HEK293 (cell line): Measurements from ENCODE around the gene SLCO4A1.

ENCODE experiments used
- GLIS1 ChIP-seq: fragments of 450-650 bp; formaldehyde crosslinking; IDR thresholded peaks from 2 replicates; pipeline ENCODE4 v1.5.1; 2016; ENCODE audit warnings: missing biosample characterization, missing genetic modification characterization
- GLIS2 ChIP-seq: fragments of 450-650 bp; formaldehyde crosslinking; IDR thresholded peaks from 2 replicates; pipeline ENCODE4 v1.5.1; 2016; ENCODE audit warnings: missing biosample characterization, missing genetic modification characterization
- HOXA7 ChIP-seq: sonication (generic); formaldehyde crosslinking; IDR thresholded peaks from 2 replicates; pipeline ENCODE4 v1.8.1; 2022; ENCODE audit warnings: missing genetic modification reagents, borderline replicate concordance
- PRDM1 ChIP-seq: fragments of 450-650 bp; formaldehyde crosslinking; IDR thresholded peaks from 2 replicates; pipeline ENCODE4; 2016; ENCODE audit warnings: missing biosample characterization, missing genetic modification characterization
- SALL2 ChIP-seq: fragments of 450-650 bp; formaldehyde crosslinking; IDR thresholded peaks from 2 replicates; pipeline ENCODE4 v1.5.0; 2017; ENCODE audit warnings: missing biosample characterization, mild to moderate bottlenecking, missing genetic modification characterization, borderline replicate concordance
- SCRT1 ChIP-seq: fragments of 450-650 bp; formaldehyde crosslinking; IDR thresholded peaks from 2 replicates; pipeline ENCODE4 v1.5.1; 2016; ENCODE audit warnings: missing biosample characterization, missing genetic modification characterization, borderline replicate concordance
- SCRT2 ChIP-seq: fragments of 450-650 bp; formaldehyde crosslinking; IDR thresholded peaks from 2 replicates; pipeline ENCODE4 v1.5.1; 2016; ENCODE audit warnings: missing biosample characterization, missing genetic modification characterization
- SP2 ChIP-seq: fragments of 450-650 bp; formaldehyde crosslinking; IDR thresholded peaks from 2 replicates; pipeline ENCODE4 v1.5.1; 2016; ENCODE audit warnings: missing biosample characterization, missing genetic modification characterization
- TRIM28 ChIP-seq: IDR thresholded peaks from 2 replicates; pipeline ENCODE4 v1.6.1; 2011; ENCODE audit warnings: low read length, control low read depth, borderline replicate concordance
- ZBTB1 ChIP-seq: fragments of 450-650 bp; formaldehyde crosslinking; IDR thresholded peaks from 2 replicates; pipeline ENCODE4 v1.5.1; 2016; ENCODE audit warnings: missing biosample characterization, missing genetic modification characterization
- ZFP69B ChIP-seq: fragments of 450-650 bp; formaldehyde crosslinking; IDR thresholded peaks from 2 replicates; pipeline ENCODE4 v1.5.1; 2016; ENCODE audit warnings: missing biosample characterization, missing genetic modification characterization
- ZIC2 ChIP-seq: fragments of 450-650 bp; formaldehyde crosslinking; IDR thresholded peaks from 2 replicates; pipeline ENCODE4 v1.5.1; 2016; ENCODE audit warnings: missing biosample characterization, missing genetic modification characterization
- ZNF132 ChIP-seq: fragments of 450-650 bp; formaldehyde crosslinking; IDR thresholded peaks from 2 replicates; pipeline ENCODE4 v1.5.1; 2017; ENCODE audit warnings: missing biosample characterization, missing genetic modification characterization, borderline replicate concordance
- ZNF138 ChIP-seq: fragments of 450-650 bp; formaldehyde crosslinking; IDR thresholded peaks from 2 replicates; pipeline ENCODE4 v1.5.1; 2016; ENCODE audit warnings: missing biosample characterization, missing genetic modification characterization, borderline replicate concordance
- ZNF169 ChIP-seq: fragments of 450-650 bp; formaldehyde crosslinking; IDR thresholded peaks from 2 replicates; pipeline ENCODE4 v1.5.1; 2016; ENCODE audit warnings: missing biosample characterization, missing genetic modification characterization
- ZNF24 ChIP-seq: fragments of 450-650 bp; formaldehyde crosslinking; IDR thresholded peaks from 2 replicates; pipeline ENCODE4 v1.5.1; 2016; ENCODE audit warnings: missing biosample characterization, missing genetic modification characterization
- ZNF302 ChIP-seq: fragments of 450-650 bp; formaldehyde crosslinking; IDR thresholded peaks from 2 replicates; pipeline ENCODE4 v1.5.1; 2016; ENCODE audit warnings: missing biosample characterization, missing genetic modification characterization, low read depth
- ZNF48 ChIP-seq: fragments of 450-650 bp; formaldehyde crosslinking; IDR thresholded peaks from 2 replicates; pipeline ENCODE4 v1.5.1; 2016; ENCODE audit warnings: missing biosample characterization, missing genetic modification characterization
- ZNF610 ChIP-seq: fragments of 450-650 bp; formaldehyde crosslinking; IDR thresholded peaks from 2 replicates; pipeline ENCODE4 v1.5.1; 2016; ENCODE audit warnings: missing biosample characterization, missing genetic modification characterization, borderline replicate concordance
- ZNF654 ChIP-seq: fragments of 450-650 bp; formaldehyde crosslinking; IDR thresholded peaks from 2 replicates; pipeline ENCODE4 v1.5.1; 2016; ENCODE audit warnings: low read depth, missing biosample characterization, missing genetic modification characterization
- ZNF707 ChIP-seq: fragments of 450-650 bp; formaldehyde crosslinking; IDR thresholded peaks from 2 replicates; pipeline ENCODE4 v1.5.1; 2016; ENCODE audit warnings: missing biosample characterization, missing genetic modification characterization
- TF ChIP-seq, protein P1 (sequence below): fragments of 450-650 bp; formaldehyde crosslinking; IDR thresholded peaks from 2 replicates; pipeline ENCODE4 v1.5.1; 2016; ENCODE audit warnings: missing biosample characterization, missing genetic modification characterization
- TF ChIP-seq, protein P2 (sequence below): fragments of 450-650 bp; formaldehyde crosslinking; IDR thresholded peaks from 2 replicates; pipeline ENCODE4 v1.5.1; 2016; ENCODE audit warnings: missing biosample characterization, missing genetic modification characterization
- TF ChIP-seq, protein P3 (sequence below): fragments of 450-650 bp; formaldehyde crosslinking; IDR thresholded peaks from 2 replicates; pipeline ENCODE4 v1.5.1; 2016; ENCODE audit warnings: missing biosample characterization, missing genetic modification characterization
- TF ChIP-seq, protein P4 (sequence below): fragments of 450-650 bp; formaldehyde crosslinking; IDR thresholded peaks from 2 replicates; pipeline ENCODE4 v1.5.1; 2016; ENCODE audit warnings: missing biosample characterization, missing genetic modification characterization
- TF ChIP-seq, protein P5 (sequence below): fragments of 450-650 bp; formaldehyde crosslinking; IDR thresholded peaks from 2 replicates; pipeline ENCODE4 v1.5.1; 2016; ENCODE audit warnings: missing biosample characterization, missing genetic modification characterization
- TF ChIP-seq, protein P6 (sequence below): fragments of 450-650 bp; formaldehyde crosslinking; IDR thresholded peaks from 2 replicates; pipeline ENCODE4 v1.5.1; 2016; ENCODE audit warnings: missing biosample characterization, missing genetic modification characterization, borderline replicate concordance

The SLCO4A1 gene

DNA sequence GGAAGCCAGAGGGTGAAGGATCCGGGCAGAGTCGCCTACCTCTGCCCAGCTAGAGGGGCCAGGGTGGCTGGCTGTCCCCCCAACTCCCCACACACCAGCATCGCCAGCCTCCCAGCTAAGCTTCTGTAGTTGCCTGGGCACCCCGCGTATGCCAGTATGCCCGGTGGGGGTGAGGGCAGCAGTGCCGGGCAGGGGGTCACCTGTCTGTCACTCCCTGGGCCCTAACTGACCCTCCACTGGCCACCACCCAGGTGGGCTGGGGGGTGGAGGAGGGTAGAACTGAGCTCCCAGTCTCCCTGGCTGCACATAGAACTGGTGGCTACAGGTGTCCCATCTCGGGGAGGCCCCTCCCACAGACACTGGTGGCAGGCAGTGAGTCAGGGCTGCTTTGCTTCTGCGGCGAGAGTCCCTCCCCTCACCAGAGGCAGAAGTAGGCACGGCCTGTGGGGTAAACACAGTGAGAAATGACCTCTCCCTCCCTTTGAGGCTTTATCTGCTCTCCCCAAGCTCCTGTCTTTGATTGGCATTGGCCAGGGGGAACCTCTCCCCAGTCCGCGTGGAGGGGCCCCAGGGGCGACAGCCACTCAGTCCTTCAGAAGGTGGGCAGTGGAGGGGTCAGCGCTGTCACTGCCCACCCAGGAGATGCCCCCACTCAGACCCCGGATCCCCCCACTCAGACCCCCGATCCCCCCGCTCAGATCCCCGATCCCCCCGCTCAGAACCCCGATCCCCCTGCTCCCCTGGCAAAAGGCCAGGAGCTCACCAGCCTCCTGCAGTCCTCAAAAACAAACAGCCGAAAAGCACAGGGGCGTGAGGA lies 68.8 kb downstream of the SLCO4A1 start (continued):
- TF ChIP-seq SCRT1 (tag by site-specific recombination): peak; percentile 89
- TF ChIP-seq TRIM28: no peak
- TF ChIP-seq ZNF707 (tag by site-specific recombination): no peak
- TF ChIP-seq ZNF132: no peak
- peak; percentile 30; the same call in 1 of the 2 replicates for TF ChIP-seq GLIS2 (tag by site-specific recombination)
- no peak for TF ChIP-seq ZNF169 (tag by site-specific recombination)
- no peak for TF ChIP-seq GLIS1 (tag by site-specific recombination)
- TF ChIP-seq ZBTB1 (tag by site-specific recombination): no peak
- no peak for TF ChIP-seq SALL2 (tag by site-specific recombination)
- peak; percentile 99 for TF ChIP-seq SCRT2
- no peak for TF ChIP-seq ZNF138 (tag by site-specific recombination)
- TF ChIP-seq, protein P1, sequence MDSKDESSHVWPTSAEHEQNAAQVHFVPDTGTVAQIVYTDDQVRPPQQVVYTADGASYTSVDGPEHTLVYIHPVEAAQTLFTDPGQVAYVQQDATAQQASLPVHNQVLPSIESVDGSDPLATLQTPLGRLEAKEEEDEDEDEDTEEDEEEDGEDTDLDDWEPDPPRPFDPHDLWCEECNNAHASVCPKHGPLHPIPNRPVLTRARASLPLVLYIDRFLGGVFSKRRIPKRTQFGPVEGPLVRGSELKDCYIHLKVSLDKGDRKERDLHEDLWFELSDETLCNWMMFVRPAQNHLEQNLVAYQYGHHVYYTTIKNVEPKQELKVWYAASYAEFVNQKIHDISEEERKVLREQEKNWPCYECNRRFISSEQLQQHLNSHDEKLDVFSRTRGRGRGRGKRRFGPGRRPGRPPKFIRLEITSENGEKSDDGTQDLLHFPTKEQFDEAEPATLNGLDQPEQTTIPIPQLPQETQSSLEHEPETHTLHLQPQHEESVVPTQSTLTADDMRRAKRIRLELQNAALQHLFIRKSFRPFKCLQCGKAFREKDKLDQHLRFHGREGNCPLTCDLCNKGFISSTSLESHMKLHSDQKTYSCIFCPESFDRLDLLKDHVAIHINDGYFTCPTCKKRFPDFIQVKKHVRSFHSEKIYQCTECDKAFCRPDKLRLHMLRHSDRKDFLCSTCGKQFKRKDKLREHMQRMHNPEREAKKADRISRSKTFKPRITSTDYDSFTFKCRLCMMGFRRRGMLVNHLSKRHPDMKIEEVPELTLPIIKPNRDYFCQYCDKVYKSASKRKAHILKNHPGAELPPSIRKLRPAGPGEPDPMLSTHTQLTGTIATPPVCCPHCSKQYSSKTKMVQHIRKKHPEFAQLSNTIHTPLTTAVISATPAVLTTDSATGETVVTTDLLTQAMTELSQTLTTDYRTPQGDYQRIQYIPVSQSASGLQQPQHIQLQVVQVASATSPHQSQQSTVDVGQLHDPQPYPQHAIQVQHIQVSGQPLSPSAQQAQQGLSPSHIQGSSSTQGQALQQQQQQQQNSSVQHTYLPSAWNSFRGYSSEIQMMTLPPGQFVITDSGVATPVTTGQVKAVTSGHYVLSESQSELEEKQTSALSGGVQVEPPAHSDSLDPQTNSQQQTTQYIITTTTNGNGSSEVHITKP (tag by site-specific recombination): peak; percentile 30; the same call in 1 of the 2 replicates
- no peak for TF ChIP-seq ZNF654 (tag by site-specific recombination)
- TF ChIP-seq, protein P2, sequence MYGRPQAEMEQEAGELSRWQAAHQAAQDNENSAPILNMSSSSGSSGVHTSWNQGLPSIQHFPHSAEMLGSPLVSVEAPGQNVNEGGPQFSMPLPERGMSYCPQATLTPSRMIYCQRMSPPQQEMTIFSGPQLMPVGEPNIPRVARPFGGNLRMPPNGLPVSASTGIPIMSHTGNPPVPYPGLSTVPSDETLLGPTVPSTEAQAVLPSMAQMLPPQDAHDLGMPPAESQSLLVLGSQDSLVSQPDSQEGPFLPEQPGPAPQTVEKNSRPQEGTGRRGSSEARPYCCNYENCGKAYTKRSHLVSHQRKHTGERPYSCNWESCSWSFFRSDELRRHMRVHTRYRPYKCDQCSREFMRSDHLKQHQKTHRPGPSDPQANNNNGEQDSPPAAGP (tag by site-specific recombination): peak; percentile 30; the same call in 1 of the 2 replicates
- TF ChIP-seq, protein P3, sequence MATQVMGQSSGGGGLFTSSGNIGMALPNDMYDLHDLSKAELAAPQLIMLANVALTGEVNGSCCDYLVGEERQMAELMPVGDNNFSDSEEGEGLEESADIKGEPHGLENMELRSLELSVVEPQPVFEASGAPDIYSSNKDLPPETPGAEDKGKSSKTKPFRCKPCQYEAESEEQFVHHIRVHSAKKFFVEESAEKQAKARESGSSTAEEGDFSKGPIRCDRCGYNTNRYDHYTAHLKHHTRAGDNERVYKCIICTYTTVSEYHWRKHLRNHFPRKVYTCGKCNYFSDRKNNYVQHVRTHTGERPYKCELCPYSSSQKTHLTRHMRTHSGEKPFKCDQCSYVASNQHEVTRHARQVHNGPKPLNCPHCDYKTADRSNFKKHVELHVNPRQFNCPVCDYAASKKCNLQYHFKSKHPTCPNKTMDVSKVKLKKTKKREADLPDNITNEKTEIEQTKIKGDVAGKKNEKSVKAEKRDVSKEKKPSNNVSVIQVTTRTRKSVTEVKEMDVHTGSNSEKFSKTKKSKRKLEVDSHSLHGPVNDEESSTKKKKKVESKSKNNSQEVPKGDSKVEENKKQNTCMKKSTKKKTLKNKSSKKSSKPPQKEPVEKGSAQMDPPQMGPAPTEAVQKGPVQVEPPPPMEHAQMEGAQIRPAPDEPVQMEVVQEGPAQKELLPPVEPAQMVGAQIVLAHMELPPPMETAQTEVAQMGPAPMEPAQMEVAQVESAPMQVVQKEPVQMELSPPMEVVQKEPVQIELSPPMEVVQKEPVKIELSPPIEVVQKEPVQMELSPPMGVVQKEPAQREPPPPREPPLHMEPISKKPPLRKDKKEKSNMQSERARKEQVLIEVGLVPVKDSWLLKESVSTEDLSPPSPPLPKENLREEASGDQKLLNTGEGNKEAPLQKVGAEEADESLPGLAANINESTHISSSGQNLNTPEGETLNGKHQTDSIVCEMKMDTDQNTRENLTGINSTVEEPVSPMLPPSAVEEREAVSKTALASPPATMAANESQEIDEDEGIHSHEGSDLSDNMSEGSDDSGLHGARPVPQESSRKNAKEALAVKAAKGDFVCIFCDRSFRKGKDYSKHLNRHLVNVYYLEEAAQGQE (tag by site-specific recombination): no peak
- TF ChIP-seq ZNF302 (tag by site-specific recombination): no peak
- TF ChIP-seq SP2 (tag by site-specific recombination): 0 out of 2 replicates have a peak, but pooled peaks have one; percentile 9
- peak; percentile 22; the same call in 1 of the 2 replicates for TF ChIP-seq ZIC2
- no peak for TF ChIP-seq ZNF24 (tag by site-specific recombination)
- TF ChIP-seq PRDM1 (tag by site-specific recombination): no peak
- TF ChIP-seq, protein P4, sequence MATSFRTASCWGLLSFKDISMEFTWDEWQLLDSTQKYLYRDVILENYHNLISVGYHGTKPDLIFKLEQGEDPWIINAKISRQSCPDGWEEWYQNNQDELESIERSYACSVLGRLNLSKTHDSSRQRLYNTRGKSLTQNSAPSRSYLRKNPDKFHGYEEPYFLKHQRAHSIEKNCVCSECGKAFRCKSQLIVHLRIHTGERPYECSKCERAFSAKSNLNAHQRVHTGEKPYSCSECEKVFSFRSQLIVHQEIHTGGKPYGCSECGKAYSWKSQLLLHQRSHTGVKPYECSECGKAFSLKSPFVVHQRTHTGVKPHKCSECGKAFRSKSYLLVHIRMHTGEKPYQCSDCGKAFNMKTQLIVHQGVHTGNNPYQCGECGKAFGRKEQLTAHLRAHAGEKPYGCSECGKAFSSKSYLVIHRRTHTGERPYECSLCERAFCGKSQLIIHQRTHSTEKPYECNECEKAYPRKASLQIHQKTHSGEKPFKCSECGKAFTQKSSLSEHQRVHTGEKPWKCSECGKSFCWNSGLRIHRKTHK (tag by site-specific recombination): no peak
- TF ChIP-seq ZNF48 (tag by site-specific recombination): no peak
- TF ChIP-seq, protein P5, sequence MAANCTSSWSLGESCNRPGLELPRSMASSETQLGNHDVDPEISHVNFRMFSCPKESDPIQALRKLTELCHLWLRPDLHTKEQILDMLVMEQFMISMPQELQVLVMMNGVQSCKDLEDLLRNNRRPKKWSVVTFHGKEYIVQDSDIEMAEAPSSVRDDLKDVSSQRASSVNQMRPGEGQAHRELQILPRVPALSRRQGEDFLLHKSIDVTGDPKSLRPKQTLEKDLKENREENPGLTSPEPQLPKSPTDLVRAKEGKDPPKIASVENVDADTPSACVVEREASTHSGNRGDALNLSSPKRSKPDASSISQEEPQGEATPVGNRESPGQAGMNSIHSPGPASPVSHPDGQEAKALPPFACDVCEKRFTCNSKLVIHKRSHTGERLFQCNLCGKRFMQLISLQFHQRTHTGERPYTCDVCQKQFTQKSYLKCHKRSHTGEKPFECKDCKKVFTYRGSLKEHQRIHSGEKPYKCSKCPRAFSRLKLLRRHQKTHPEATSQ (tag by site-specific recombination): no peak
- TF ChIP-seq, protein P6, sequence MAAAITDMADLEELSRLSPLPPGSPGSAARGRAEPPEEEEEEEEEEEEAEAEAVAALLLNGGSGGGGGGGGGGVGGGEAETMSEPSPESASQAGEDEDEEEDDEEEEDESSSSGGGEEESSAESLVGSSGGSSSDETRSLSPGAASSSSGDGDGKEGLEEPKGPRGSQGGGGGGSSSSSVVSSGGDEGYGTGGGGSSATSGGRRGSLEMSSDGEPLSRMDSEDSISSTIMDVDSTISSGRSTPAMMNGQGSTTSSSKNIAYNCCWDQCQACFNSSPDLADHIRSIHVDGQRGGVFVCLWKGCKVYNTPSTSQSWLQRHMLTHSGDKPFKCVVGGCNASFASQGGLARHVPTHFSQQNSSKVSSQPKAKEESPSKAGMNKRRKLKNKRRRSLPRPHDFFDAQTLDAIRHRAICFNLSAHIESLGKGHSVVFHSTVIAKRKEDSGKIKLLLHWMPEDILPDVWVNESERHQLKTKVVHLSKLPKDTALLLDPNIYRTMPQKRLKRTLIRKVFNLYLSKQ (tag by site-specific recombination): no peak
- no peak for TF ChIP-seq HOXA7 (CRISPR knock-in tag)
- no peak for TF ChIP-seq ZFP69B
- no peak for TF ChIP-seq ZNF610 (tag by site-specific recombination)
